CD4-positive, alpha-beta T cell (primary cell): ENCODE results near the gene S100A5. TPM values are rescaled to one million over a fixed set of nuclear protein-coding genes. Genes with fewer than 3 reads are reported as not detected.
"Not testable (repeated sequence)": the region's sequence is repeated elsewhere in the genome, so short reads cannot be mapped to it uniquely, and the experiment has no call there.

Experiments used
- ATAC-seq: fragments of 200-7000 bp; cut with Tn5 transposase; one replicate; pipeline ENCODE4 v1.10.0; 2022; ENCODE audit warnings: mild to moderate bottlenecking; ENCODE audit not compliant: poor library complexity
- CTCF ChIA-PET: fragments of 350-600 bp; sonication (Branson Sonifier 250); formaldehyde crosslinking; loops from one replicate; lab custom pipeline; 2021; ENCODE audit warnings: antibody characterized with exemption, inconsistent platforms; lab: Charles Lee
- POLR2A ChIA-PET: fragments of 350-600 bp; sonication (Branson Sonifier 250); formaldehyde crosslinking; loops from one replicate; lab custom pipeline; 2021; ENCODE audit warnings: antibody characterized with exemption, inconsistent platforms; lab: Charles Lee
- DNase-seq, 14 experiments: peaks; one replicate each; pipeline ENCODE4 v3.0.0-alpha.2; 2013 to 2020; ENCODE audit warnings: mixed read lengths in 2 of 14
- H3K27ac ChIP-seq, 2 donors: one replicate each; pipeline versions ENCODE4 v1.5.1 to v1.7.0; 2013; ENCODE audit warnings: low read length in 2 of 2, low read depth in 1 of 2, mild to moderate bottlenecking in 1 of 2
- H3K27me3 ChIP-seq, 2 experiments: 1 replicate in 1 of 2; 2 replicates in 1 of 2; pipeline versions ENCODE4 v1.6.1 to v1.7.0; 2013; ENCODE audit warnings: low read length in 2 of 2, control low read depth in 1 of 2, mild to moderate bottlenecking in 1 of 2, moderate library complexity in 1 of 2; ENCODE audit not compliant: insufficient read depth in 2 of 2, control insufficient read depth in 1 of 2
- H3K36me3 ChIP-seq: one replicate; pipeline ENCODE4 v1.6.1; 2013; ENCODE audit warnings: low read length, control low read depth; ENCODE audit not compliant: insufficient read depth
- H3K4me1 ChIP-seq: one replicate; pipeline ENCODE4 v1.6.1; 2013; ENCODE audit warnings: low read length, control low read depth; ENCODE audit not compliant: insufficient read depth
- H3K4me3 ChIP-seq: one replicate; pipeline ENCODE4 v1.5.1; 2013; ENCODE audit warnings: mild to moderate bottlenecking, low read length, moderate library complexity
- H3K9me3 ChIP-seq, 2 experiments: 1 replicate in 1 of 2; 2 replicates in 1 of 2; pipeline versions ENCODE4 v1.6.1 to v1.7.0; 2013; ENCODE audit warnings: low read length in 2 of 2, mild to moderate bottlenecking in 2 of 2, control low read depth in 1 of 2, moderate library complexity in 1 of 2; ENCODE audit not compliant: control insufficient read depth in 1 of 2, insufficient read depth in 1 of 2
- H3K27ac Mint-ChIP-seq: one replicate; pipeline ENCODE4 v1.8.0; 2020; ENCODE audit warnings: mixed read lengths
- H3K27me3 Mint-ChIP-seq: one replicate; pipeline ENCODE4 v1.8.0; 2021; ENCODE audit warnings: mixed read lengths
- H3K36me3 Mint-ChIP-seq: one replicate; pipeline ENCODE4 v1.8.0; 2021; ENCODE audit warnings: low read depth, mixed read lengths
- H3K4me1 Mint-ChIP-seq: one replicate; pipeline ENCODE4 v1.8.0; 2021; ENCODE audit warnings: low read depth, mixed read lengths
- H3K4me3 Mint-ChIP-seq: one replicate; pipeline ENCODE4 v1.8.0; 2020; ENCODE audit warnings: mild to moderate bottlenecking, mixed read lengths
- H3K9me3 Mint-ChIP-seq: one replicate; pipeline ENCODE4 v1.8.0; 2020; ENCODE audit warnings: mixed read lengths
- intact Hi-C, 2 experiments: fragments of 100-400 bp; cut with DNase I in 1 of 2; cut with micrococcal nuclease in 1 of 2; formaldehyde crosslinking; loops; one replicate each; pipeline versions ENCODE4 v1.15.1 to v1.9.0; 2023 to 2025; cut with DNase I, micrococcal nuclease
- total RNA-seq, 174 experiments: library from RNA in 2 of 174; stranded (reverse) in 2 of 174; gene quantifications; one replicate each; pipeline ENCODE4 v1.2.3 and lab custom pipeline; 2021 to 2026
- TF ChIP-seq, protein P1 (sequence below): fragments of 200-600 bp; IDR thresholded peaks from one replicate; pipeline ENCODE4 v1.8.0; 2022; ENCODE audit warnings: antibody characterized with exemption, mild to moderate bottlenecking

The S100A5 gene
- total RNA-seq, 2 experiments from 2014 or later: 0.80 to 1.3 TPM

DNA sequence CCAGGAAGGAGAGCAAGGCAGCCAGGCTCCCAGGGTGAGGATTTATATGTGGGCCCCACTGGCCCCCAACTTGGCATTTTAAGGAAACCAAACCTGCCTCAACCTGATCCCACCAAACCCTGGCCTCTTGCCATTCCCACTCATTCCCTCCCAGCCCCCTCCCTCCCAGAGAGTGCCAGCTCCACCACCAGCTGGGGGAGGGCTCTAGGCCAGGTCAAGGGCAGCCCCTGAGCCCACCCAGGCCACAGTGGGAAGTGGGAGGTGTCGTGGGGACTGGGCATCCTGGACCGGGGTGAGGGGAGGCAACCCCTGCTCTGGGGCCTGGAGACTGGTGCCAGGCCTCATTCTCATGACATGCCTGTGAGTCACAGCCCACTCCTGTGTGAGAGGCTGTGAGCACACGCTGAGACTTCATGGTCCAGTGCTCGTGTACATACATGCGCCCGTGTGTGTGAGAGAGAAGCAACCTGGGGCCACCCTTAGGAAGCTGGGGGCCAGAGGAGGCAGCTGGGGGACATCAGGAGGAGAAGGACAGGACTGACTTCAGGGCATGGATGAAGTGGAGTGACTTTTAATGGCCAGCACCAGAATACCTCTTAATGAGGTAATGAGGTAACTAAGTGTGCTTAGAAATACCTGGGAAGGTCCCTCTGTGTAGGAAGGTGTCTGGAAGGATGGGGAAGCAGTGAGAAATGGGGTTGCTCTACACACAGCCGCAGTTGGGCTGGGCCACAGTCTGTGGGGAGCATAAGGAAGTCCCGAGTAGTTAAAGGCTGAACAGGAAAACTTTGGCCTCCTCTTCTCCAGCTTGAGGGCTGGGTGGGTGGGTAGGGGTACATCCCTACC is 25.0 kb upstream of the S100A5 start, which contains the start of gene S100A2:
Gene S100A2, minus strand, starts transcription at position 316 of the 846 bp plus-strand sequence. CDS start 1,967 bp downstream, outside the sequence.
- no peaks in the 10 kb centered on the region for H3K27me3 ChIP-seq
- DNase-seq: peak in 10 of 14 experiments; percentile 18 to 77 (median 36)
- H3K9me3 ChIP-seq: no peaks in the 10 kb centered on the region
- Mint-ChIP-seq H3K4me1 (peaks cover 32% of the 10 kb centered on the region), H3K36me3 (no peaks in the 10 kb centered on the region), H3K27ac (peak within 1 kb of the TSS; percentile 89), H3K9me3 (no peaks in the 10 kb centered on the region), H3K4me3 (peak within 1 kb of the TSS; percentile 72), H3K27me3 (no peaks in the 10 kb centered on the region)
- ATAC-seq: peak; percentile 32
- H3K36me3 ChIP-seq: no peaks in the 10 kb centered on the region
- TF ChIP-seq, protein P1, sequence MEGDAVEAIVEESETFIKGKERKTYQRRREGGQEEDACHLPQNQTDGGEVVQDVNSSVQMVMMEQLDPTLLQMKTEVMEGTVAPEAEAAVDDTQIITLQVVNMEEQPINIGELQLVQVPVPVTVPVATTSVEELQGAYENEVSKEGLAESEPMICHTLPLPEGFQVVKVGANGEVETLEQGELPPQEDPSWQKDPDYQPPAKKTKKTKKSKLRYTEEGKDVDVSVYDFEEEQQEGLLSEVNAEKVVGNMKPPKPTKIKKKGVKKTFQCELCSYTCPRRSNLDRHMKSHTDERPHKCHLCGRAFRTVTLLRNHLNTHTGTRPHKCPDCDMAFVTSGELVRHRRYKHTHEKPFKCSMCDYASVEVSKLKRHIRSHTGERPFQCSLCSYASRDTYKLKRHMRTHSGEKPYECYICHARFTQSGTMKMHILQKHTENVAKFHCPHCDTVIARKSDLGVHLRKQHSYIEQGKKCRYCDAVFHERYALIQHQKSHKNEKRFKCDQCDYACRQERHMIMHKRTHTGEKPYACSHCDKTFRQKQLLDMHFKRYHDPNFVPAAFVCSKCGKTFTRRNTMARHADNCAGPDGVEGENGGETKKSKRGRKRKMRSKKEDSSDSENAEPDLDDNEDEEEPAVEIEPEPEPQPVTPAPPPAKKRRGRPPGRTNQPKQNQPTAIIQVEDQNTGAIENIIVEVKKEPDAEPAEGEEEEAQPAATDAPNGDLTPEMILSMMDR: no peak
- intact Hi-C loops: loop anchor here in 1 of 2 experiments (1.0 to 2.0 kb wide), 2 partner anchors 19 to 32 kb away; no protein-coding TSS in a partner anchor
- H3K4me1 ChIP-seq: peaks cover 39% of the 10 kb centered on the region
- CTCF ChIA-PET: interaction anchor here (1.2 to 2.4 kb wide), 2 partner anchors 25 to 33 kb away, joined by 4 to 16 read pairs; partner anchors contain the start of gene S100A5
- H3K27ac ChIP-seq: peak within 1 kb of the TSS; percentile 35 to 64
- H3K4me3 ChIP-seq: no peak within 1 kb of the TSS
- POLR2A ChIA-PET: interaction anchor here (1.2 to 2.2 kb wide), 3 partner anchors 20 to 32 kb away, joined by 4 to 34 read pairs (median 14); partner anchors contain the start of genes S100A4, S100A5 and S100A6

- no peak overlapping the region for H3K27ac ChIP-seq
- H3K27me3 ChIP-seq: no peaks in the 10 kb centered on the region
- H3K4me3 Mint-ChIP-seq: no peak overlapping the region
- intact Hi-C loops: no loop called here
- H3K4me1 ChIP-seq: peaks cover 38% of the 10 kb centered on the region
- POLR2A ChIA-PET: interaction anchor here (0.8 to 1.9 kb wide), 3 partner anchors 19 to 32 kb away, joined by 3 to 7 read pairs (median 4); partner anchors contain the start of gene S100A6
- no peak overlapping the region for H3K4me3 ChIP-seq
- H3K27ac Mint-ChIP-seq: no peak overlapping the region
- CTCF ChIA-PET: interaction anchor here (1.5 kb wide), 1 partner anchor 31 kb away, joined by 8 read pairs; no protein-coding TSS in a partner anchor
- no peak for DNase-seq
- H3K36me3 Mint-ChIP-seq: no peaks in the 10 kb centered on the region
- H3K27me3 Mint-ChIP-seq: no peaks in the 10 kb centered on the region
- TF ChIP-seq, protein P1: no peak
- peaks cover 32% of the 10 kb centered on the region for H3K4me1 Mint-ChIP-seq
- no peaks in the 10 kb centered on the region for H3K9me3 Mint-ChIP-seq
- ATAC-seq: no peak
- H3K9me3 ChIP-seq: no peaks in the 10 kb centered on the region
- H3K36me3 ChIP-seq: no peaks in the 10 kb centered on the region
Observed at GRCh38 chr1:153563991-153564390, 23.3 kb upstream of the S100A5 start.

- intact Hi-C loops: no loop called here
- Mint-ChIP-seq H3K9me3 (no peaks in the 10 kb centered on the region), H3K27ac (no peak overlapping the region), H3K27me3 (no peaks in the 10 kb centered on the region), H3K36me3 (no peaks in the 10 kb centered on the region), H3K4me3 (no peak overlapping the region), H3K4me1 (peaks cover 28% of the 10 kb centered on the region)
- Histone ChIP-seq H3K27me3 (no peaks in the 10 kb centered on the region), H3K36me3 (no peaks in the 10 kb centered on the region), H3K4me3 (no peak overlapping the region), H3K27ac (no peak overlapping the region), H3K4me1 (peaks cover 33% of the 10 kb centered on the region), H3K9me3 (no peaks in the 10 kb centered on the region)
- no peak for ATAC-seq
- ChIA-PET POLR2A (interaction anchor here (0.8 to 1.9 kb wide), 3 partner anchors 19 to 31 kb away, joined by 3 to 7 read pairs (median 4); partner anchors contain the start of gene S100A6), CTCF (interaction anchor here (1.5 kb wide), 1 partner anchor 31 kb away, joined by 8 read pairs; no protein-coding TSS in a partner anchor)
- DNase-seq: no peak
- TF ChIP-seq, protein P1: no peak
Observed at GRCh38 chr1:153563483-153563901, 22.8 kb upstream of the S100A5 start.

GRCh38 chr1:153562021-153562420 is 21.3 kb upstream of the S100A5 start:
- H3K27me3 Mint-ChIP-seq, CTCF ChIA-PET: not testable (repeated sequence)
- peaks cover 15% of the 10 kb centered on the region for H3K4me1 Mint-ChIP-seq

More at GRCh38 chr1:153562021-153562420, 21.3 kb upstream of the S100A5 start:
- POLR2A ChIA-PET: interaction anchor here (1.0 to 1.2 kb wide), 2 partner anchors 17 to 26 kb away, joined by 3 to 4 read pairs; partner anchors contain the start of genes S100A4 and S100A6
- H3K36me3 Mint-ChIP-seq, DNase-seq, intact Hi-C loops, ATAC-seq, H3K36me3 ChIP-seq, H3K4me3 Mint-ChIP-seq, H3K9me3 ChIP-seq, H3K4me3 ChIP-seq, H3K27ac Mint-ChIP-seq, H3K27me3 ChIP-seq, H3K9me3 Mint-ChIP-seq, H3K27ac ChIP-seq: not testable (repeated sequence)
- H3K4me1 ChIP-seq: peaks cover 19% of the 10 kb centered on the region
